HepG2 (cell line): ENCODE results near the gene RTEL1. TPM values are rescaled to one million over a fixed set of nuclear protein-coding genes. Genes with fewer than 3 reads are reported as not detected.

Experiments
- ARID4A ChIP-seq: sonication (generic); formaldehyde crosslinking; IDR thresholded peaks from 2 replicates; pipeline ENCODE4 v1.5.0; 2020; ENCODE audit warnings: mild to moderate bottlenecking, missing genetic modification reagents, borderline replicate concordance
- DMAP1 ChIP-seq: IDR thresholded peaks from 2 replicates; pipeline ENCODE4 v1.6.1; 2016
- FLYWCH1 ChIP-seq: sonication (generic); formaldehyde crosslinking; IDR thresholded peaks from 2 replicates; pipeline ENCODE4 v1.8.1; 2023; ENCODE audit warnings: mild to moderate bottlenecking, missing genetic modification reagents
- FOXO4 ChIP-seq: sonication (generic); formaldehyde crosslinking; conservative IDR thresholded peaks from 2 replicates; pipeline ENCODE4 v1.8.1; 2023; ENCODE audit warnings: missing genetic modification reagents
- FOXP1 ChIP-seq, 2 experiments: fragments of 450-650 bp in 1 of 2; IDR thresholded peaks; 2 replicates each; pipeline ENCODE4 v1.6.1; 2017 to 2018; ENCODE audit warnings: antibody characterized with exemption in 1 of 2
- HCFC1 ChIP-seq: fragments of 150-350 bp; IDR thresholded peaks from 2 replicates; pipeline ENCODE4 v1.6.1; 2014; ENCODE audit warnings: low read depth, low read length
- HHEX ChIP-seq: IDR thresholded peaks from 2 replicates; pipeline ENCODE4 v1.6.1; 2016; ENCODE audit warnings: control low read depth
- POLR2AphosphoS5 ChIP-seq: IDR thresholded peaks from 2 replicates; pipeline ENCODE4 v1.6.1; 2012; ENCODE audit warnings: low read depth, low read length
- SRY ChIP-seq: sonication (generic); formaldehyde crosslinking; IDR thresholded peaks from 2 replicates; pipeline ENCODE4 v1.8.0; 2022; ENCODE audit warnings: mild to moderate bottlenecking, missing genetic modification reagents
- TRIM24 ChIP-seq: sonication (generic); formaldehyde crosslinking; IDR thresholded peaks from 2 replicates; pipeline ENCODE4 v1.8.0; 2022; ENCODE audit warnings: mild to moderate bottlenecking, missing genetic modification reagents
- ZBTB14 ChIP-seq: sonication (generic); formaldehyde crosslinking; IDR thresholded peaks from 2 replicates; pipeline ENCODE4 v1.4.0; 2020; ENCODE audit warnings: missing genetic modification reagents
- ZBTB21 ChIP-seq: sonication (generic); formaldehyde crosslinking; IDR thresholded peaks from 2 replicates; pipeline ENCODE4 v1.4.0; 2020; ENCODE audit warnings: missing genetic modification reagents
- ZKSCAN1 ChIP-seq: fragments of 150-350 bp; IDR thresholded peaks from 2 replicates; pipeline ENCODE4 v1.6.1; 2014; ENCODE audit warnings: low read length
- ZNF460 ChIP-seq: sonication (generic); formaldehyde crosslinking; IDR thresholded peaks from 2 replicates; pipeline ENCODE4 v1.5.1; 2020; ENCODE audit warnings: missing genetic modification reagents, mild to moderate bottlenecking, borderline replicate concordance
- ZNF468 ChIP-seq: sonication (generic); formaldehyde crosslinking; IDR thresholded peaks from 2 replicates; pipeline ENCODE4 v1.8.0; 2022; ENCODE audit warnings: mild to moderate bottlenecking, moderate library complexity, missing genetic modification reagents
- ZNF484 ChIP-seq: sonication (generic); formaldehyde crosslinking; IDR thresholded peaks from 2 replicates; pipeline ENCODE4 v1.5.1; 2020; ENCODE audit warnings: mild to moderate bottlenecking, low read depth, missing genetic modification reagents, borderline replicate concordance
- ZNF577 ChIP-seq: sonication (generic); formaldehyde crosslinking; IDR thresholded peaks from 2 replicates; pipeline ENCODE4 v1.4.0; 2020; ENCODE audit warnings: mild to moderate bottlenecking, low read depth, missing genetic modification reagents, borderline replicate concordance
- ZNF644 ChIP-seq: IDR thresholded peaks from 2 replicates; pipeline ENCODE4 v1.6.1; 2016; ENCODE audit warnings: low read depth
- ZNF672 ChIP-seq: sonication (generic); formaldehyde crosslinking; IDR thresholded peaks from 2 replicates; pipeline ENCODE4 v1.8.1; 2022; ENCODE audit warnings: missing genetic modification reagents
- ZNF792 ChIP-seq: IDR thresholded peaks from 2 replicates; pipeline ENCODE4 v1.6.1; 2016
- ZZZ3 ChIP-seq: sonication (generic); formaldehyde crosslinking; IDR thresholded peaks from 2 replicates; pipeline ENCODE4 v1.4.0; 2020; ENCODE audit warnings: missing genetic modification reagents, mild to moderate bottlenecking, borderline replicate concordance
- polyA plus RNA-seq, 8 experiments: library from polyadenylated mRNA; depleted of rRNA in 3 of 8; stranded (reverse) in 7 of 8; unstranded in 1 of 8; fragments of >200 nt; fragmentation: Illumina TruSeq in 4 of 8; extraction: Trizol in 4 of 8; gene quantifications; 2 replicates each; pipeline versions ENCODE4 v1.2.1 to v1.2.3, GENCODE V29; 2011 to 2016; ENCODE audit warnings: low read depth in 4 of 8, missing spikeins in 1 of 8, mixed read lengths in 1 of 8; ENCODE audit not compliant: insufficient read depth in 1 of 8
- total RNA-seq, 5 experiments: library from RNA; depleted of rRNA; stranded (reverse); fragments of >200 nt; fragmentation: Illumina TruSeq; extraction: Trizol; gene quantifications; 2 replicates each; pipeline ENCODE4 v1.2.3, GENCODE V29; 2016; ENCODE audit warnings: low read depth in 1 of 5
- TF ChIP-seq, protein P1 (sequence below): sonication (generic); formaldehyde crosslinking; IDR thresholded peaks from 2 replicates; pipeline ENCODE4 v1.4.0; 2020; ENCODE audit warnings: mild to moderate bottlenecking, missing genetic modification reagents

Gene RTEL1
- total and polyA plus RNA-seq, 2 of the 13 experiments (the other 11 are each of a cell fraction or from before 2014, with no cell fraction given): 21.8 to 36.4 TPM

GRCh38 chr20:63653041-63653973 is 4.8 kb upstream of the RTEL1 start, which contains the start of gene STMN3 (continued):
- TF ChIP-seq HCFC1: peak; percentile 58; the same call in 1 of the 2 replicates
- peak; percentile 82; the same call in 1 of the 2 replicates for TF ChIP-seq ZBTB21 (CRISPR knock-in tag)
- peak; percentile 95 for TF ChIP-seq ZZZ3 (CRISPR knock-in tag)
- peak; percentile 84 for TF ChIP-seq ZNF644 (CRISPR knock-in tag)
- TF ChIP-seq ZNF468 (CRISPR knock-in tag): peak; percentile 92; the same call in 1 of the 2 replicates
- TF ChIP-seq FOXO4: no peak
- peak; percentile 99 for TF ChIP-seq SRY (CRISPR knock-in tag)
- no peak for TF ChIP-seq ZNF460 (CRISPR knock-in tag)
- peak; percentile 97 for TF ChIP-seq FLYWCH1 (CRISPR knock-in tag)
- peak; percentile 95 for TF ChIP-seq ARID4A (CRISPR knock-in tag)
- peak; percentile 60 for TF ChIP-seq POLR2AphosphoS5
- TF ChIP-seq DMAP1 (CRISPR knock-in tag): peak; percentile 70; the same call in 1 of the 2 replicates
- no peak for TF ChIP-seq ZKSCAN1
- TF ChIP-seq FOXP1 (IDR thresholded peaks at IDR 0.05): no peak
- peak; percentile 49; the same call in 1 of the 2 replicates for TF ChIP-seq FOXP1 (CRISPR knock-in tag; IDR thresholded peaks at IDR 0.05)
- peak; percentile 57 for TF ChIP-seq HHEX (CRISPR knock-in tag)
- TF ChIP-seq TRIM24: peak; percentile 63; the same call in 1 of the 2 replicates
- TF ChIP-seq ZNF672 (CRISPR knock-in tag): peak; percentile 92; the same call in 1 of the 2 replicates
- TF ChIP-seq ZNF792 (CRISPR knock-in tag): peak; percentile 99
- TF ChIP-seq, protein P1, sequence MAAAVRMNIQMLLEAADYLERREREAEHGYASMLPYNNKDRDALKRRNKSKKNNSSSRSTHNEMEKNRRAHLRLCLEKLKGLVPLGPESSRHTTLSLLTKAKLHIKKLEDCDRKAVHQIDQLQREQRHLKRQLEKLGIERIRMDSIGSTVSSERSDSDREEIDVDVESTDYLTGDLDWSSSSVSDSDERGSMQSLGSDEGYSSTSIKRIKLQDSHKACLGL: peak; percentile 98
- peak; percentile 90; the same call in 1 of the 2 replicates for TF ChIP-seq ZNF577 (CRISPR knock-in tag)
- peak; percentile 95; the same call in 1 of the 2 replicates for TF ChIP-seq ZNF484 (CRISPR knock-in tag)
- peak; percentile 59; the same call in 1 of the 2 replicates for TF ChIP-seq ZBTB14 (CRISPR knock-in tag)
